Left cardiac atrium (tissue), 4 donors: Measurements from ENCODE around the gene PRKN. TPM values are rescaled to one million over a fixed set of nuclear protein-coding genes. Genes with fewer than 3 reads are reported as not detected.

Experiments used
- ATAC-seq, 2 donors: fragments of 200-7000 bp; cut with Tn5 transposase; one replicate each; pipeline ENCODE4 v1.9.1; 2020; ENCODE audit warnings: mild to moderate bottlenecking in 2 of 2, moderate library complexity in 2 of 2
- DNase-seq: peaks from one replicate; pipeline ENCODE4 v3.0.0-alpha.2; 2020
- intact Hi-C, 2 donors: fragments of 100-400 bp; cut with DNase I; formaldehyde crosslinking; loops; one replicate each; pipeline versions ENCODE4 v1.14.1 to v1.15.1; 2022 to 2023
- total RNA-seq, 2 donors: library from RNA; stranded (reverse); fragmentation: NEBNext Ultra II Directional; extraction: Animal tissue kit (Norgen Biotek cat#: 25700); gene quantifications; one replicate each; pipeline ENCODE4 v1.2.1, GENCODE V29; 2021
- donor health status: DM: no; HTN: yes; CAD: no.
- donor health status: DM: no; HTN: yes; CAD: no; lungs with severe emphysema.
- donor health status: DM: yes; HTN: yes; CAD: no.
- donor health status: Dilated cardiomyopathy.

The PRKN gene
- total RNA-seq, 2 donors from 2014 or later = 13.8 to 22.2 TPM

DNA sequence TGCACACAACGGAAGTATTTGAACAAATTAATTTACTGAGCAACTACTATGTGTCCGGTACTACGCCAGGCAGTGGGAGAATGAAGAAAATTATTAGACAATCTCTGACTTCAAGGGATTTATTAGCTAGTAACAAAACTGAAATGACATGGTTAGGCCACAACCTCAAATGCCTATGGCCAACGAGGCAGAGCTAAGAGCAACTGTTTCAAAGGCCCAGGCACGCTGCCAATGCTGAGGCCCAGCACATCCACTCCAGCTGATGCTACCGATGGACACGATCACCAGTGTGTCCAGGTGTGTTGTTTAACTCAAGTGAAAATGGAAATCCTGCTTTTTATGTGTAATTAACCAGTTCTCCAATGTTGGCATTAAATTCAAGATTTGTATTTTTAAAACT is 420.9 kb downstream of the PRKN start:
- intact Hi-C loops = no loop called here
- DNase-seq (no peak), ATAC-seq (no peak)

DNA sequence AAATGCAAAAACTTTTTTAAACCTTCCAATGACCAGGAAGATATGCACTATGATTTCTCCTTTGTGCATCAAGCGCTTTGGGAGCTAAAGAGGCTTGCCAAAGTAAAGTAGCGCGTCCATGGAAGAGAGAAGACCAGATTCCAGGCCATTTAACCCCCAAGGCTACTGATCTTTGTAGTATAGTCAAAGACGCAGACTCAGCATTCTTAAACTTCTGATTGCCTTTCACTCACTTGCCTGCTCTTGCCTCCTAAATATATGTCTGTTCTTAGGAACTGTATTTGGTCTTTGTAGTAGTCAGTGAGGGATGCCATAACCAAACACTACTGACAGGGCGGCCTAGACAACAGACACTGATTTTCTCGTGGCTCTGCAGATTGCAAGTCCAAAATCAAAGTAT is 426.4 kb downstream of the PRKN start:
- ATAC-seq = no peak
- intact Hi-C loops = no loop called here
- no peak for DNase-seq

DNA sequence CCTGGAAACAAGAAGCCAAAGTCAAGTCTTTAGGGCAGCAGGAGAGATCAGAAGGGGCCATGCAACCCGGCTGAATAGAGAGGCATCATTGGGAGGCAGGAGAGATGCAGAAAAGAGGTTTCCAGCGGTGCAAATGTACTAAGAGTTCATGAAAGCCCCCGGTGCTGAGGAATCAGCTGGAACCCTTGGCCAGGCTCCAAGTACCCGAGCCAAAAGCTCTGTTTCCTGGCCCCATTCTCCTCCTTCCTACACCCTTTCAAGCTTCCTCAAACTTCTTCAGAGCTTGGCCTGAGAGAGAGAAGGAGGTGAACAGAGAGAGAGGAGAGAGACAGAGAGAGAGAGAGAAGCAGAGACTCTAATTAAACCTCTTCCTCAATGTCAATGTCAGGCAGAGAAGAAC is 433.5 kb downstream of the PRKN start:
- ATAC-seq (no peak), DNase-seq (no peak)
- intact Hi-C loops = no loop called here

DNA sequence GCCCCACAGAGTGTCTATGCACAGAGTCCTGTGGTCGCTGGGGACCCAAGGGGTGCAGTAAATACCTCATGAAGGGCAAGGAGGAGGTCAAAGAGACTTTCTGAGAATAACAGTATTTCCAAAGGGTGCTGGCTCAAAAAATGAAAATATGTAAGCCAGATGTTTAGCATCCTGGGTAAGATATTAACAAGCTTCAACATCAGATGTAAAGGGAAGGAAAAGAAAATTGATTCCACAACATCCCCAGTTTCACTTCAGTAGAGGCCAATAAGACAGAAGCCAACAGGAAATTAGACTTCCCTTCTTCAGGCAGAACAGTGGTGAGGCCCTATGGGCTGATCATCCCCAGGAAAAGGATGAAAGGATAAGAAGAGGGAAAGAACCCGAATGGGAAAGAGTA is 434.7 kb downstream of the PRKN start:
- ATAC-seq = no peak
- no peak for DNase-seq
- intact Hi-C loops = no loop called here

DNA sequence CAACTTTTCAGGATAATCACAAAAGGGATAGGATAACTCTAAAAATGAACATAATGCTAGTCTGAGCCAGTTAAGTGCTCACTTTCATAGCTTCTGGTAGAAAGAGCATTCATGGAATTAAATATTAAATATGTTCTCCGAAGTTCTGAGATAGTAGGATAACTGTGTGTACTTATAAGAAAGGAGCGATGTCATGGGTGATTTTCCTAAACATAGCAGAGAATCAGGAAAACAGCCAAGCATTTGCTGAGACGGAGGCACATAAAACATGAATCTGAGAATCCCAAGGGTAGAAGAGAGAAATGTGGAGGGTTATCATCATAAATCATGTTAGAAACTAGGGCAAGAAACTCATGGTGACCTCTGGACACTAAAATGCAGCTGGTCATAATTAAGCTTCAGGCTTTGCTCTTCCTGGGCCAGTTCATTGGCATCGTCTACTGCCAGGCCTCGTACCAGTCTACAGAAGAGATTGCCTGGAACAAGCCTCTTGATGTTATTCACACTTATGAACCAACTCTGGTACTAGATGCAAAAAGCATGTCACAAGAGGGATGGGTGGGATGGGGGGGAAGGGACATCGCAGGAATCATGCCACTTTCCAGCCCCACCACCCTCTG is 436.6 kb downstream of the PRKN start:
- DNase-seq (no peak), ATAC-seq (no peak)
- intact Hi-C loops = no loop called here

DNA sequence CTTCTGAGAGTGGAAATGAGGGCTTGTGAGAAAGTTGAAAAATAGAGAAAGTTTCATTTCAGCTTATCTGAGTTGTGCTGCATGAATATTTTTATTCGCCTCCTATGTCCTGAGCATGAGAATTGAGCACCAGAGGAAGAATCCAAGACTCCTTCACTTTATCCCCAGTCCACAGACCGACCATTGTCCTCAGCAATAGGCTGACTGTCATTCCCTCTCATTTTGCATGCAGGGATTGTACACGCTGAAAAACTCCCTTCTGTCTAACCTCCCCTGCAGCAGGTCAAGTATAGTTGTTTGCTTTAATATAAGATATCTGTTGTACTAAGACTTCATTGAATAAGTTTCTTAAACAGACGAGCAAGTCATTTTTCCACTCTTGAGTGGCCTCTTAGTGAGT is 437.6 kb downstream of the PRKN start:
- ATAC-seq (no peak), DNase-seq (no peak)
- intact Hi-C loops = no loop called here

DNA sequence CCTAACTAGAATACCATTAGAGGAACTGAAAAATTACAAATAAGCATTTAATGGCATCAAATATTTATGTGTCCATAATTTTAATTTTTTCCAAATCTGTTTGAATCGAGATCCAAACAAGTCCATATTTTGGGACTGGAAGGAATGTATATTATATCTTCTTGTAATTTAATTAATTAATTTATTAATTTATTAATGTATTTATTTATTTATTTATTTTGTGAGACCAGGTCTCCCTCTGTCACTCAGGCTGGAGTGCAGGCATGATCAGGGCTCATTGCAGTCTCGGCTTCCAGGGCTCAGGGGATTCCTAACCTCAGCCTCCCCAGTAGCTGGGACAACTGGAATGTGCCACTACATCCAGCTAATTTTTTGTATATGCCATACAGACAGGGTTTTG is 453.6 kb downstream of the PRKN start:
- intact Hi-C loops = no loop called here
- DNase-seq (no peak), ATAC-seq (no peak)

DNA sequence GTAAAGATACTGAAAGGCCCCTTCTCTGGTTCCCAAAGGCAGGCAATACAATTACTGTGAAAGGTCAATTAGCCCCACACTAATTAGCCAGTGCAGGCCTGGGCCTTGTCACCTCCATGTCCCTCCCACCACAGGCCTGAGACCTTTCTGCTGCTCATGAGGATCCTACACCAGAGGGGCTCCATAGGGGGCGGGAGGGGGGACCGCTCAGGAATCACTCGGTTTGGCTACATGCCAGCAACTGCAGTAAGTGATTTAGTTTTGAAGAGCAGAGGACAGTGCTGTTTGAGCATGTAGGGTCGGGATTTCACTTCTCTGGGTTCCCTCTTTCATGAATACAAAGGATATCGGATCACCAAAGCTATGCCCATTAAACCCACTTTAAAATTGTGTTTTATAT is 455.6 kb downstream of the PRKN start:
- no peak for DNase-seq
- intact Hi-C loops = no loop called here
- no peak for ATAC-seq

DNA sequence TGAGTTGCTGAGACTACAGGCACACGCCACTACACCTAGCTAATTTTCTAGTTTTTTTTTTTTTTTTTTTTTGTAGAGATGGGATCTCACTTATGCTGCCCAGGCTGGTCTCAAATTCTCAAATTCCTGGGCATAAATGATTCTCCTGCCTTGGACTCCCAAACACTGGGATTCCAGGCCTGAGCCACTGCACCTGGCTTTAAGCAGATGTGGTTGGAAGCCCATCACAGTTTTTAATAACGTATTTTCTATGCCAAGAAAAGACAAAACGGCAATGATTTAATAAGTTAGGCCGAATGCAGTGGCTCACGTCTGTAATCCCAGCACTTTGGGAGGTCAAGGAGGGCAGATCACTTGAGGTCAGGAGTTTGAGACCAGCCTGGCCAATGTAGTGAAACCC is 456.6 kb downstream of the PRKN start:
- intact Hi-C loops = no loop called here
- DNase-seq (no peak), ATAC-seq (no peak)

DNA sequence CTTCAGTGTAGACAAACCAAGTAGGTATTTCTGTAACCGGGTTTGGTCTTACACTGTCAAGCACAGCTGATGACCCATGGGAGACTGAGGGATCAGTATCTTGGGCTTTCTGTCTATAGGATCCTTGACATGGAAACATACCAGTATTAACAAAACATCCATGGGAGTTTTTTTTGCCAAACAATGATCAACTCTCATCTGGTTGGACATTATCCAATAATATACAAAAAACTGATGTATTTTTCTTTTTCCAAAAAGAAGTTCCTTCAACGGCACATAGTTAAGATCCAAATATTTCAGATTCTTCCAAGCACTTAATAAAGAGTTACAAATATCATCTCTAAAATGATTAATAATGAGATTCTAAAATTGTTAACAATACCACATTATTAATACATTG is 459.9 kb downstream of the PRKN start:
- intact Hi-C loops = no loop called here
- no peak for ATAC-seq

DNA sequence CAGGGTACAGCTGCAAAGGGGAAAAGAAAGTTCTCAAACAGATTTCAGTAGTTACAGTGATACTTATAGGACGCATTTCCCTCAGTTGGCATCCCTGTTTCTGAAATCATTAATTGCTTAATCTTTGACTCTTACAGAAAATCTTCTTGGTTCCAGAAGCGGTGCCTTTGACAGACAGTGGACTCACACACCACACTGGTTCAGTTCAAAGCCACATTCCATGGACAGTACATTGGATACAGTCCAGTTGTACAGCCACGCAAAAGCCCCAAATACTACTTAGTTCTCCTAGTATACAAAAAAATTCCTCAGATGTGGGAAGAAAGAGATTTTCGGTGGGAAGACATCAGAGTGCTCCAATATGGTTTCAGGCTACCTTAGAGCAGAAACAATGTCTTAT is 460.4 kb downstream of the PRKN start:
- DNase-seq (no peak), ATAC-seq (peak in 1 of 2 donors; percentile 55)
- intact Hi-C loops = no loop called here

More for the DNA sequence above, 459.9 kb downstream of the PRKN start:
- DNase-seq = no peak

DNA sequence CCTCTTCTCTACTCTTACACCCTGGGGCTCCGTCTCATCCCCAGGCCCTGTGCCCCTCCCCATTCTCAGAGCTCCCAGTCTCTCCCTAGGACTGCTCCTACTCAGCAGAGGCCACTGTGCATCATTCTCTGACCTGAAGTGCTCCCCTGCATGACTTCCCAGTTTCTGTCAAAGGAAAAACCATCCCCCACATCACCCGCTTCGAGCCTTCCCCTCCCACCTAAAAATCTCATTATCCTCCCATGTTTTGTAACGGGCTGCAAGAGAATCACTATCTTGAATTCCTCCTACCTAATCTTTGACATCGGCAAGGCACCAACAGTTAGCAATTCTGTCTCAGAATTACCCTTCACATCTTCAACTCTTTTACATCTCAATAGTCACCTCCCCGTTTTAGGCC is 463.0 kb downstream of the PRKN start:
- peak in 1 of 2 donors; percentile 29 for ATAC-seq
- intact Hi-C loops = no loop called here

DNA sequence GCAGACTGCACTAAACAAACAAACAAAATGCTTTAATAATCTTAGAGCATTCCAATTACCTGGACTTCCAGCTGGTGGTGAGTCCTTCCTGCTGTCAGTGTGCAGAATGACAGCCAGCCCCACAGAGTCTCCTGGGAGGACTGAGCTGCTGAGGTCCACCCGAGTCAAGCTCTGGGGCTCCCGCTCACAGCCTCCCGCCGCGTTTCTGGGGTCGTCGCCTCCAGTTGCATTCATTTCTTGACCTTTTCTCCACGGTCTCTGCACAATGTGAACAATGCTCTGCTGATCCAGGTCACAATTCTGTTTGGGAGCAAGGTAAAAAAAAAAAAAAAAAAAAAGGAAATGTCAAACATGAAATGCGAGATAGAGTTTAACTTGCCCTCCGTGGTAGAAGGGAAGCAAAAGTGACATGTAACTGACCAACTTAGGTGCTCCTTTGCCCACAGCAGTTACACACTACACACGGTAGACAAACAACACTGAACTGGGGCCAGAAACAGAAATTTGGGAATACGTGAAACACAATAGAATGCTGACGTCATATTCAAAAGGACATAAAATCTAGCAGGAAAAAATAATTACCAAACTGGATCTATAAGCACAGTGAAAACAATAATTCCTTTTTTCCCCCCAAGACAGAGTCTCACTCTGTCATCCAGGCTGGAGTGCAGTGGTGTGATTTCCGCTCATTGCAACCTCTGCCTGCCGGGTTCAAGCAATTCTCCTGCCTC is 464.9 kb downstream of the PRKN start:
- ATAC-seq = no peak
- DNase-seq = no peak
- intact Hi-C loops = no loop called here

More for the DNA sequence above, 463.0 kb downstream of the PRKN start:
- DNase-seq = no peak

DNA sequence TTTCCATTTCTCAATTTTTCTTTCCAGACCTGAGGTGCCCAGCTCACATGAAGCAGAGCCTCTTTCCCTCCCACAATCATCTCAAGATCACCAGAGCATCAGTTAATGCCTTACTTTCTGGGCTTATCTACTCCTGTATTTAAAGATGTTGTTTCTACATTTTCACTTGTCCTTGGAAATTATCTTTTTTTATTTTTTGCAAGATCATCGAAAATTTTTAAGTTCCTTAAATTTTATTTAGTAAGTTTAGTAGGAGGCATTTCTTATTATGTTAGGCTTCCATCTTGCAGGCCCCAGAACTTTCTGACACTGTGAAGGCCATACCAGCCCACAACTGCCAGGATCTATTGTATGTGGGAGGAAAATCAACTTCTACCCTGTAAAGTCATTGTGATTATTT is 466.0 kb downstream of the PRKN start:
- intact Hi-C loops = no loop called here
- DNase-seq (no peak), ATAC-seq (no peak)

DNA sequence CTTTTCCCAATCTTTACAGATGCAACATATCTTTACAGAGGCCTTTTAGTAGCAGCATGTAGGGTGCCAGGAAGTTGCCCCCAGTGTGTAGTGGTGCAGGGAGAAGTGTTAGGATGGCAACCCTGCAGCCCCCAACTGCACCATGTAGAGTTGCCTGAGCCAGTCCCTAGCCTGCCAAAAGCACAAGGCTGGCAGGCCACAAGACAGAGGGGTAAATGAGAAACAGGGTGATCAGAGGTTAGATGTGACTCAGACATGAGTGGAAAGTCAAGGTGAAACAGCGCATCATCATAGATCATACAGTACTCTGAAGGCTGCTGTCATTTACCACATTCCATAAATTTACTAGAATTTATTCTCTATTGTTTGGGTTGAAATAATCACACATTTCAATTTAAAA is 467.5 kb downstream of the PRKN start:
- DNase-seq (no peak), ATAC-seq (no peak)
- intact Hi-C loops = no loop called here

DNA sequence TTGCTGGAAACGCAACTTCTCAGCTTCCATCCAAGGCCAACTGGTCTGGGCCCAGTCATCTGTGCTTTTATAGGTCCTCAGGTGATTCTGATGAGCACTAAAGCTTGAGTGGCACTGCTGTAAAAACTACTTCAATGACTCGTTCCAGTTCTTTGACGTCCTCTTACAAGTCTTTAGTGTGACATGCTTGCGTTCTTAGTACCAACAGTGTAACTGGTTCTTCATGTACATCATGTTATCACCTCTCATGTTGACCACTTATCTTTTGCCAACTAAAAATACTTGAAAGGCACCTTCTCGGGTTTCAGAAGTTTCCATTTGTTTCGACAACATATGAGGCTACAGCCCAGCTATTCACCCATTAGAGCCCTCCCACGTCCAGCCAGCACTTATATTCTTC is 468.9 kb downstream of the PRKN start:
- ATAC-seq (no peak), DNase-seq (no peak)
- intact Hi-C loops = no loop called here

DNA sequence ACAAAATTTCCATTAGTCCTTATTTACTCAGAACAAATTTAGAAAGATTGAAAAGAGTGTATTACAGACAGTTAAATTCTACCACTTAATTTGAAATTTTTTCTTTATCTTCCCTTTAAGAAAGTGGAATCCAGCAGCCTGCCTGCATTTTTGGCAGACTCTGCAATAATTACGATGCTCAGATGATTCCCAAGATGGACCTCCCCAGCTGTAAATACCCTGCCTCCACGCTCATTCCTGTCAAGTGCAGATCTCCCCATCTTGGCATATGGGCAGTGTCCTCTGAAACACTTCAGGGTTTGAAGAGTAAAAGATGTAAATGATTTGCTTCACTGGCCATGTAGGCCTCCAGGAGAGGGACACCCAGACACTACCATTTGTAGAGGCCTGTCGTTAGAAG is 471.2 kb downstream of the PRKN start:
- ATAC-seq (no peak), DNase-seq (no peak)
- intact Hi-C loops = no loop called here

DNA sequence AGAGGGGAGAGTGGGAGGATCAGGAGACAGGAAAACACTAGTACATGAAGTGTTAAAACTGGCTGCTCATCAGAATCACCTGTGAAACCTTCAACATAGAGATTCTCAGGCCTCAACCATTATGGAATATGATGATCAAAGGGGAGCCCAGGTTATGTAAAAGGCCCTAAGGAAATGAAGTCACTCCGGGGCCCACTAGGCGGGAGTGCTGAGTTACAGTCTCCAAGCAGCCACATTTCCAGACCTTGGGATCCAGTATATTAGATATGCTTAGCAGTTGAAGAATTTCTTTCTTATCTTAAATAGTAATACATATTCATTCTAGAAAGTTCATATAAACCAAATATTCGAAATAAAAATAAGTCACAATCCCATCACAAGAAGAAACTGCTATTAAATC is 476.3 kb downstream of the PRKN start:
- DNase-seq = no peak
- intact Hi-C loops = no loop called here
- ATAC-seq = no peak

DNA sequence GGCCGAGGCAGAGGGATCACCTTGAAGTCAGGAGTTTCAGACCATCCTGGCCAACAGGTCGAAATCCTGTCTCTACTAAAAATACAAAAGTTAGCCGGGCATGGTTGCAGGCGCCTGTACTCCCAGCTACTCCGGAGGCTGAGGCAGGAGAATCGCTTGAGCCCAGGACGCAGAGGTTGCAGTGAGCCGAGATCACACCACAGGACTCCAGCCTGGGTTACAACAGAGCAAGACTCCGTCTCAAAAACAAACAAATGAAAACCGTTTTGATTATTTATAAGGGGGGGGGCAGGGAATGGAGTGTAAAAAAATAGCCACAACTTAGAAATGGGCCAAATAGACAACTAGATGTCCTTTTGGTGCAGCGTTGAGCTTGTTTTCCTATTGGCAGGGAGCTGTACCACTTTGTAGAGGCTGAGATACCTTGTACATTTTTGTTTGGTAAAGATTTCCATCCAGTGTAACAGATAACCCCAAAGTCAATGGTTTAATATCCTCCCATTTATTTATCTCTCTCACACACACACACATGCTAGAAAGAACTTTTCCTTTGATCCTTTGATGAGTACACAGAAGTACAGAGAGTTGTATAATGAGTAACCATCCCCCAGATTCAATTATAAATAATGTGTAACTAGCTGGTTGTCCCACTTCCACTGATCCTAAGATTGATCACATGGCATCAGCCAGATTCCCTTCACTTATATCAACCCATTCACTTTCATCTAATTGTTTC is 477.5 kb downstream of the PRKN start:
- intact Hi-C loops = no loop called here
- DNase-seq (no peak), ATAC-seq (no peak)

DNA sequence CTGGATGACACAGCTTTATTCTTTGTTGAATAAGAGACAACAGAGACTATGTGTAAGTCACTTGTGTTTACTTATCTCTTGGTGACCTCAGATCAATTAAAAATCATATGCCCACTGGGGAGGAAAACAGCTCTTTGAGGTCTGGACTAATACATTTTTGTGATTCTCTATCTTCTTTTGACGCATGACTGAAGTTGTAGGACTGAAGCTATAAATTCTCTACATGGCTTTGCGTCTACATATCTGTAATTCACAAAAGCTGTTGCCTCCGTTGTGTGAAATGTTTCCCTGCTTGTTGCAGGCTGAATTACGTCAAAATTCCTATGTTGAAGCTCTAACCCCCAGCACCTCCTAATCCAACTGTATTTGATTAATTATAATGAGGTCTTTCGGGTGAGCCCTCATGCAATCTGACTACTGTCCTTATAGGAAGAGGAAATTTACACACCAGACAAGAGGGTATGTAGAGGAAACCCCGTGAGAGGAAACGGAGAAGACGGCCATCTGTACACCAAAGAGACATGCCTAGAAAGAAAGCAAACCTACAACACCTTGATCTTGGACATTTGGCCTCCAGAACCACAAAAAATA is 481.6 kb downstream of the PRKN start:
- ATAC-seq = no peak
- intact Hi-C loops = no loop called here
- no peak for DNase-seq
